Lower lobe of right lung (tissue), 2 donors: ENCODE results near the gene C1QL2. TPM values are rescaled to one million over a fixed set of nuclear protein-coding genes. Genes with fewer than 3 reads are reported as not detected.

Experiments
- ATAC-seq, 2 donors: fragments of 200-7000 bp; cut with Tn5 transposase; one replicate each; pipeline ENCODE4 v1.9.1; 2020 to 2022; ENCODE audit warnings: mild to moderate bottlenecking in 2 of 2, moderate library complexity in 2 of 2
- DNase-seq: peaks from one replicate; pipeline ENCODE4 v3.0.0-alpha.2; 2020
- H3K27ac ChIP-seq: fragments of 200-600 bp; one replicate; pipeline ENCODE4 v1.8.0; 2022
- H3K27me3 ChIP-seq: fragments of 200-600 bp; one replicate; pipeline ENCODE4 v1.8.0; 2022; ENCODE audit warnings: low read depth
- H3K36me3 ChIP-seq: fragments of 200-600 bp; one replicate; pipeline ENCODE4 v1.8.0; 2022; ENCODE audit warnings: mild to moderate bottlenecking
- H3K4me1 ChIP-seq: fragments of 200-600 bp; one replicate; pipeline ENCODE4 v1.8.0; 2022
- H3K4me3 ChIP-seq: fragments of 200-600 bp; one replicate; pipeline ENCODE4 v1.8.0; 2022; ENCODE audit warnings: mild to moderate bottlenecking
- H3K9me3 ChIP-seq: fragments of 200-600 bp; one replicate; pipeline ENCODE4 v1.8.0; 2022
- intact Hi-C: fragments of 100-400 bp; cut with DNase I; formaldehyde crosslinking; loops from one replicate; pipeline ENCODE4 v1.11.0; 2022
- total RNA-seq: library from RNA; stranded (reverse); fragmentation: NEBNext Ultra II Directional; extraction: Animal tissue kit (Norgen Biotek cat#: 25700); gene quantifications from one replicate; pipeline ENCODE4 v1.2.1, GENCODE V29; 2021
- TF ChIP-seq, protein P1 (sequence below): fragments of 200-600 bp; IDR thresholded peaks from one replicate; pipeline ENCODE4 v1.8.0; 2022; ENCODE audit warnings: antibody characterized with exemption, mild to moderate bottlenecking
- donor health status: DM: no; HTN: yes; CAD: no; lungs with severe emphysema.

Gene C1QL2
- total RNA-seq, 1 donor from 2014 or later, result not detected

- no peak for ATAC-seq
- Histone ChIP-seq H3K9me3 (no peaks in the 10 kb centered on the region), H3K36me3 (no peaks in the 10 kb centered on the region), H3K4me1 (peaks cover 11% of the 10 kb centered on the region), H3K4me3 (no peak overlapping the region), H3K27ac (no peak overlapping the region), H3K27me3 (peaks cover 4% of the 10 kb centered on the region)
- DNase-seq, result no peak
- intact Hi-C loops, result no loop called here
- TF ChIP-seq, protein P1, sequence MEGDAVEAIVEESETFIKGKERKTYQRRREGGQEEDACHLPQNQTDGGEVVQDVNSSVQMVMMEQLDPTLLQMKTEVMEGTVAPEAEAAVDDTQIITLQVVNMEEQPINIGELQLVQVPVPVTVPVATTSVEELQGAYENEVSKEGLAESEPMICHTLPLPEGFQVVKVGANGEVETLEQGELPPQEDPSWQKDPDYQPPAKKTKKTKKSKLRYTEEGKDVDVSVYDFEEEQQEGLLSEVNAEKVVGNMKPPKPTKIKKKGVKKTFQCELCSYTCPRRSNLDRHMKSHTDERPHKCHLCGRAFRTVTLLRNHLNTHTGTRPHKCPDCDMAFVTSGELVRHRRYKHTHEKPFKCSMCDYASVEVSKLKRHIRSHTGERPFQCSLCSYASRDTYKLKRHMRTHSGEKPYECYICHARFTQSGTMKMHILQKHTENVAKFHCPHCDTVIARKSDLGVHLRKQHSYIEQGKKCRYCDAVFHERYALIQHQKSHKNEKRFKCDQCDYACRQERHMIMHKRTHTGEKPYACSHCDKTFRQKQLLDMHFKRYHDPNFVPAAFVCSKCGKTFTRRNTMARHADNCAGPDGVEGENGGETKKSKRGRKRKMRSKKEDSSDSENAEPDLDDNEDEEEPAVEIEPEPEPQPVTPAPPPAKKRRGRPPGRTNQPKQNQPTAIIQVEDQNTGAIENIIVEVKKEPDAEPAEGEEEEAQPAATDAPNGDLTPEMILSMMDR, result no peak
Measured at GRCh38 chr2:119196301-119197125, 38.0 kb upstream of the C1QL2 start.

DNA sequence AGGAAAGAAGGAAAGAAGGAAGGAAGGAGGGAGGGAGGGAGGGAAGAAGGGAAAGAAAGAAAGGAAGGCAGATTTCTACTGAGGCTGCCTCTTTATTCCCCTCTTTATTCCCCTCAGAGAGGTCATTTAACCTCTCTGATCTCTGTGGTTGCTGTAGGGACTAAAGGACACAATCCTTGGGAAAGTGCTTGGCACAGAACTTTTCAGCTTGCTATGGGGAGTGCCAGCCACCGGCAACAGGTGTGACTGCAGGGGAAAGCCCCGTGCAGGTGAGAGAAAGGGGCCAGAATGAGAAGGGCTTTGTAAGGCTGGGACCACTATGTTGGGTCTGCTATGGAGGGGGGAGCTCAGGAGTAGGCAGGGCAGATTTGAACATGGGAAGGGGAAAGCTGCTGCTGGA is 37.3 kb upstream of the C1QL2 start:
- no peak for DNase-seq
- no peak overlapping the region for H3K4me3 ChIP-seq
- peaks cover 11% of the 10 kb centered on the region for H3K4me1 ChIP-seq
- TF ChIP-seq, protein P1, result no peak
- H3K9me3 ChIP-seq, result no peaks in the 10 kb centered on the region
- no peak overlapping the region for H3K27ac ChIP-seq
- peaks cover 4% of the 10 kb centered on the region for H3K27me3 ChIP-seq
- intact Hi-C loops, result no loop called here
- no peaks in the 10 kb centered on the region for H3K36me3 ChIP-seq
- ATAC-seq, result no peak

GRCh38 chr2:119195001-119195400 is 36.5 kb upstream of the C1QL2 start:
- H3K27me3 ChIP-seq, result no peaks in the 10 kb centered on the region
- TF ChIP-seq, protein P1, result no peak
- intact Hi-C loops, result no loop called here
- no peak overlapping the region for H3K27ac ChIP-seq
- peaks cover 11% of the 10 kb centered on the region for H3K4me1 ChIP-seq
- no peak for ATAC-seq
- no peaks in the 10 kb centered on the region for H3K36me3 ChIP-seq
- H3K4me3 ChIP-seq, result no peak overlapping the region
- no peak for DNase-seq
- H3K9me3 ChIP-seq, result no peaks in the 10 kb centered on the region

DNA sequence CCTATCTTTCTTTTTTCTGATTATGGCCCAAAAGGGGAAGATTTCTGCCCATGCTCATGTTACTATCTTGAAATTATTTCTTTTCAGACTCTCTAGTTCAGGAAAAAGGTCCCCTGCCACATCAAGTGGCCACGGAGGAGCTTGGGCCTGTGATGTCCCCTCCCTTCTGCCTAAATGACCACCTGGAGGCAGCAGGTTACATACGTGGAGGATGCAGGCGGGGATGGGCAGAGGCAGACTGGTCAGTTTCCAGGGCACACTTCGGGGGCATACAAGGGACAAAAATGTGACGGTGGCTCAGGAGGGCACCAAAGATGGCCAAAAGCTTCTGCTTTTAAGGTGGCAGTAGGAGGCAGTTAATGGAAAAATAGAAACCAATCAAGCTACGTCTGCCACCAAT is 34.3 kb upstream of the C1QL2 start:
- Histone ChIP-seq H3K27ac (no peak overlapping the region), H3K36me3 (no peaks in the 10 kb centered on the region), H3K4me1 (peaks cover 2% of the 10 kb centered on the region), H3K27me3 (no peaks in the 10 kb centered on the region), H3K9me3 (no peaks in the 10 kb centered on the region), H3K4me3 (no peak overlapping the region)
- intact Hi-C loops, result no loop called here
- TF ChIP-seq, protein P1, result no peak
- DNase-seq (no peak), ATAC-seq (no peak)

GRCh38 chr2:119190321-119191111 is 32.0 kb upstream of the C1QL2 start:
- Histone ChIP-seq H3K4me1 (no peaks in the 10 kb centered on the region), H3K27me3 (no peaks in the 10 kb centered on the region), H3K27ac (no peak overlapping the region), H3K9me3 (no peaks in the 10 kb centered on the region), H3K36me3 (no peaks in the 10 kb centered on the region), H3K4me3 (no peak overlapping the region)
- TF ChIP-seq, protein P1, result no peak
- ATAC-seq (no peak), DNase-seq (no peak)
- intact Hi-C loops, result no loop called here
